ENCODE measurements around the gene PARD6G.
A peak's percentile ranks its signal among the peaks of the same experiment; 100 is the strongest.
"Not testable (repeated sequence)": the region's sequence is repeated elsewhere in the genome, so short reads cannot be mapped to it uniquely, and the experiment has no call there.

PARD6G gene

GRCh38 chr18:80247393-80247841 is at the start of gene PARD6G:
Gene PARD6G, minus strand, starts transcription at chr18:80247514. Its CDS starts 166 bp downstream, at chr18:80247348.
- Histone ChIP-seq H3K36me3 (ENCODE audit: control insufficient read depth, low read depth, low read length) (no peaks in the 10 kb centered on the region), H3K9me3 (ENCODE audit: control insufficient read depth, low read depth, low read length) (no peaks in the 10 kb centered on the region), H3K4me3 (ENCODE audit: low read length) (peak within 1 kb of the TSS; percentile 70), H3K4me1 (ENCODE audit: control insufficient read depth, low read depth, low read length) (no peaks in the 10 kb centered on the region), H3K27me3 (ENCODE audit: control insufficient read depth, insufficient read depth, low read length) (peaks cover 9% of the 10 kb centered on the region), H3K27ac (ENCODE audit: low read length) (no peak within 1 kb of the TSS), H3K9ac (ENCODE audit: low read length) (peak within 1 kb of the TSS; percentile 55)

GRCh38 chr18:80262241-80263033 is 15.1 kb upstream of the PARD6G start:
- not testable (repeated sequence) for H3K4me3 ChIP-seq (ENCODE audit: low read length); H3K9me3 ChIP-seq (ENCODE audit: control insufficient read depth, low read depth, low read length); H3K27ac ChIP-seq (ENCODE audit: low read length); H3K36me3 ChIP-seq (ENCODE audit: control insufficient read depth, low read depth, low read length); H3K27me3 ChIP-seq (ENCODE audit: control insufficient read depth, insufficient read depth, low read length); H3K4me1 ChIP-seq (ENCODE audit: control insufficient read depth, low read depth, low read length); H3K9ac ChIP-seq (ENCODE audit: low read length)

- Histone ChIP-seq H3K27me3 (ENCODE audit: control insufficient read depth, insufficient read depth, low read length) (no peaks in the 10 kb centered on the region), H3K36me3 (ENCODE audit: control insufficient read depth, low read depth, low read length) (no peaks in the 10 kb centered on the region), H3K4me1 (ENCODE audit: control insufficient read depth, low read depth, low read length) (no peaks in the 10 kb centered on the region), H3K9me3 (ENCODE audit: control insufficient read depth, low read depth, low read length) (peaks cover 2% of the 10 kb centered on the region), H3K4me3 (ENCODE audit: low read length) (no peak overlapping the region), H3K9ac (ENCODE audit: low read length) (no peak overlapping the region), H3K27ac (ENCODE audit: low read length) (no peak overlapping the region)
Observed at GRCh38 chr18:80259610-80260009, 12.3 kb upstream of the PARD6G start.

GRCh38 chr18:80258640-80259039 is 11.3 kb upstream of the PARD6G start:
- no peaks in the 10 kb centered on the region for H3K4me1 ChIP-seq (ENCODE audit: control insufficient read depth, low read depth, low read length)
- H3K9ac ChIP-seq (ENCODE audit: low read length): no peak overlapping the region
- H3K27ac ChIP-seq (ENCODE audit: low read length): no peak overlapping the region
- no peaks in the 10 kb centered on the region for H3K27me3 ChIP-seq (ENCODE audit: control insufficient read depth, insufficient read depth, low read length)
- peaks cover 2% of the 10 kb centered on the region for H3K9me3 ChIP-seq (ENCODE audit: control insufficient read depth, low read depth, low read length)
- no peaks in the 10 kb centered on the region for H3K36me3 ChIP-seq (ENCODE audit: control insufficient read depth, low read depth, low read length)
- H3K4me3 ChIP-seq (ENCODE audit: low read length): no peak overlapping the region

GRCh38 chr18:80257579-80258543 is 10.5 kb upstream of the PARD6G start:
- H3K9ac ChIP-seq (ENCODE audit: low read length); H3K36me3 ChIP-seq (ENCODE audit: control insufficient read depth, low read depth, low read length); H3K4me3 ChIP-seq (ENCODE audit: low read length); H3K27me3 ChIP-seq (ENCODE audit: control insufficient read depth, insufficient read depth, low read length); H3K9me3 ChIP-seq (ENCODE audit: control insufficient read depth, low read depth, low read length); H3K27ac ChIP-seq (ENCODE audit: low read length); H3K4me1 ChIP-seq (ENCODE audit: control insufficient read depth, low read depth, low read length): not testable (repeated sequence)

GRCh38 chr18:80254971-80255500 is 7.7 kb upstream of the PARD6G start:
- H3K27me3 ChIP-seq (ENCODE audit: control insufficient read depth, insufficient read depth, low read length): no peaks in the 10 kb centered on the region
- H3K9me3 ChIP-seq (ENCODE audit: control insufficient read depth, low read depth, low read length): peaks cover 2% of the 10 kb centered on the region
- no peaks in the 10 kb centered on the region for H3K36me3 ChIP-seq (ENCODE audit: control insufficient read depth, low read depth, low read length)
- no peak overlapping the region for H3K4me3 ChIP-seq (ENCODE audit: low read length)
- H3K9ac ChIP-seq (ENCODE audit: low read length): no peak overlapping the region
- no peak overlapping the region for H3K27ac ChIP-seq (ENCODE audit: low read length)
- no peaks in the 10 kb centered on the region for H3K4me1 ChIP-seq (ENCODE audit: control insufficient read depth, low read depth, low read length)

GRCh38 chr18:80253871-80254492 is 6.7 kb upstream of the PARD6G start:
- no peaks in the 10 kb centered on the region for H3K9me3 ChIP-seq (ENCODE audit: control insufficient read depth, low read depth, low read length)
- no peaks in the 10 kb centered on the region for H3K36me3 ChIP-seq (ENCODE audit: control insufficient read depth, low read depth, low read length)
- no peaks in the 10 kb centered on the region for H3K4me1 ChIP-seq (ENCODE audit: control insufficient read depth, low read depth, low read length)
- no peak overlapping the region for H3K9ac ChIP-seq (ENCODE audit: low read length)
- no peak overlapping the region for H3K4me3 ChIP-seq (ENCODE audit: low read length)
- no peaks in the 10 kb centered on the region for H3K27me3 ChIP-seq (ENCODE audit: control insufficient read depth, insufficient read depth, low read length)
- H3K27ac ChIP-seq (ENCODE audit: low read length): no peak overlapping the region

GRCh38 chr18:80253236-80253635 is 5.9 kb upstream of the PARD6G start:
- H3K36me3 ChIP-seq (ENCODE audit: control insufficient read depth, low read depth, low read length): no peaks in the 10 kb centered on the region

GRCh38 chr18:80252136-80252535 is 4.8 kb upstream of the PARD6G start:
- H3K9me3 ChIP-seq (ENCODE audit: control insufficient read depth, low read depth, low read length): no peaks in the 10 kb centered on the region
- H3K4me3 ChIP-seq (ENCODE audit: low read length): no peak overlapping the region
- H3K36me3 ChIP-seq (ENCODE audit: control insufficient read depth, low read depth, low read length): no peaks in the 10 kb centered on the region
- no peak overlapping the region for H3K9ac ChIP-seq (ENCODE audit: low read length)
- H3K27ac ChIP-seq (ENCODE audit: low read length): no peak overlapping the region
- H3K4me1 ChIP-seq (ENCODE audit: control insufficient read depth, low read depth, low read length): no peaks in the 10 kb centered on the region
- no peaks in the 10 kb centered on the region for H3K27me3 ChIP-seq (ENCODE audit: control insufficient read depth, insufficient read depth, low read length)

More at GRCh38 chr18:80253236-80253635, 5.9 kb upstream of the PARD6G start:
- no peak overlapping the region for H3K9ac ChIP-seq (ENCODE audit: low read length)
- no peak overlapping the region for H3K27ac ChIP-seq (ENCODE audit: low read length)
- H3K9me3 ChIP-seq (ENCODE audit: control insufficient read depth, low read depth, low read length): no peaks in the 10 kb centered on the region
- no peaks in the 10 kb centered on the region for H3K27me3 ChIP-seq (ENCODE audit: control insufficient read depth, insufficient read depth, low read length)
- no peaks in the 10 kb centered on the region for H3K4me1 ChIP-seq (ENCODE audit: control insufficient read depth, low read depth, low read length)
- no peak overlapping the region for H3K4me3 ChIP-seq (ENCODE audit: low read length)

GRCh38 chr18:80251700-80252099 is 4.4 kb upstream of the PARD6G start:
- Histone ChIP-seq H3K27me3 (ENCODE audit: control insufficient read depth, insufficient read depth, low read length) (no peaks in the 10 kb centered on the region), H3K9me3 (ENCODE audit: control insufficient read depth, low read depth, low read length) (no peaks in the 10 kb centered on the region), H3K4me1 (ENCODE audit: control insufficient read depth, low read depth, low read length) (no peaks in the 10 kb centered on the region), H3K4me3 (ENCODE audit: low read length) (no peak overlapping the region), H3K9ac (ENCODE audit: low read length) (no peak overlapping the region), H3K36me3 (ENCODE audit: control insufficient read depth, low read depth, low read length) (no peaks in the 10 kb centered on the region), H3K27ac (ENCODE audit: low read length) (no peak overlapping the region)

GRCh38 chr18:80250740-80251364 is 3.5 kb upstream of the PARD6G start:
- no peak overlapping the region for H3K9ac ChIP-seq (ENCODE audit: low read length)
- no peaks in the 10 kb centered on the region for H3K9me3 ChIP-seq (ENCODE audit: control insufficient read depth, low read depth, low read length)
- no peaks in the 10 kb centered on the region for H3K4me1 ChIP-seq (ENCODE audit: control insufficient read depth, low read depth, low read length)
- no peak overlapping the region for H3K27ac ChIP-seq (ENCODE audit: low read length)
- H3K4me3 ChIP-seq (ENCODE audit: low read length): no peak overlapping the region
- H3K36me3 ChIP-seq (ENCODE audit: control insufficient read depth, low read depth, low read length): no peaks in the 10 kb centered on the region
- H3K27me3 ChIP-seq (ENCODE audit: control insufficient read depth, insufficient read depth, low read length): peaks cover 4% of the 10 kb centered on the region

Data from iPS-18a (cell line).